Mesenchymal stem cell (in vitro differentiated cells and primary cell): Measurements from ENCODE around the gene KLHDC8A.

Experiments used
- DNase-seq: peaks from one replicate; pipeline ENCODE4 v3.0.0-alpha.2; 2013
- H2AFZ ChIP-seq: one replicate; pipeline ENCODE4 v1.6.1; 2013; ENCODE audit warnings: low read depth, mild to moderate bottlenecking, control low read depth, inconsistent platforms, low read length, moderate library complexity
- H2AK5ac ChIP-seq: 2 replicates; pipeline ENCODE4 v1.6.1; 2013; ENCODE audit warnings: low read length, moderate library complexity, mild to moderate bottlenecking, inconsistent platforms; ENCODE audit not compliant: severe bottlenecking
- H2BK120ac ChIP-seq: one replicate; pipeline ENCODE4 v1.6.1; 2013; ENCODE audit warnings: low read depth, mild to moderate bottlenecking, inconsistent platforms, low read length, moderate library complexity
- H2BK12ac ChIP-seq, 2 experiments: one replicate each; pipeline ENCODE4 v1.6.1; 2013; ENCODE audit warnings: inconsistent platforms in 2 of 2, low read length in 2 of 2, mild to moderate bottlenecking in 2 of 2, moderate library complexity in 2 of 2, control low read depth in 1 of 2
- H2BK15ac ChIP-seq: one replicate; pipeline ENCODE4 v1.6.1; 2013; ENCODE audit warnings: mild to moderate bottlenecking, low read depth, inconsistent platforms; ENCODE audit not compliant: poor library complexity, severe bottlenecking
- H2BK5ac ChIP-seq: 2 replicates; pipeline ENCODE4 v1.6.1; 2013; ENCODE audit warnings: low read depth, mild to moderate bottlenecking, low read length, control low read depth, inconsistent platforms; ENCODE audit not compliant: poor library complexity, severe bottlenecking
- H3K14ac ChIP-seq, 2 experiments: one replicate each; pipeline ENCODE4 v1.6.1; 2013; ENCODE audit warnings: inconsistent platforms in 2 of 2, low read length in 2 of 2, control low read depth in 1 of 2, mild to moderate bottlenecking in 1 of 2, moderate library complexity in 1 of 2
- H3K18ac ChIP-seq, 2 experiments: one replicate each; pipeline ENCODE4 v1.6.1; 2013; ENCODE audit warnings: inconsistent platforms in 2 of 2, low read length in 2 of 2, control low read depth in 1 of 2, low read depth in 1 of 2, mild to moderate bottlenecking in 1 of 2
- H3K23ac ChIP-seq, 2 experiments: one replicate each; pipeline ENCODE4 v1.6.1; 2013; ENCODE audit warnings: inconsistent platforms in 2 of 2, low read length in 2 of 2, mild to moderate bottlenecking in 2 of 2, moderate library complexity in 2 of 2, control low read depth in 1 of 2
- H3K27ac ChIP-seq: 2 replicates; pipeline ENCODE4 v1.5.1; 2013; ENCODE audit warnings: mild to moderate bottlenecking, moderate library complexity, low read length, control low read depth, inconsistent platforms; ENCODE audit not compliant: poor library complexity, severe bottlenecking
- H3K27me3 ChIP-seq, 2 experiments: 2 replicates each; pipeline versions ENCODE4 v1.6.1 to v1.7.0; 2013; ENCODE audit warnings: low read length in 2 of 2, mild to moderate bottlenecking in 2 of 2, moderate library complexity in 2 of 2, control low read depth in 1 of 2, inconsistent platforms in 1 of 2; ENCODE audit not compliant: control insufficient read depth in 1 of 2, insufficient read depth in 1 of 2
- H3K36me3 ChIP-seq, 2 experiments: 2 replicates each; pipeline versions ENCODE4 v1.6.1 to v1.7.0; 2013; ENCODE audit warnings: low read length in 2 of 2, control low read depth in 1 of 2, inconsistent platforms in 1 of 2, low read depth in 1 of 2, mild to moderate bottlenecking in 1 of 2; ENCODE audit not compliant: insufficient read depth in 2 of 2, control insufficient read depth in 1 of 2
- H3K4ac ChIP-seq, 2 experiments: one replicate each; pipeline ENCODE4 v1.6.1; 2013; ENCODE audit warnings: inconsistent platforms in 2 of 2, low read length in 2 of 2, mild to moderate bottlenecking in 2 of 2, moderate library complexity in 2 of 2, control low read depth in 1 of 2, low read depth in 1 of 2
- H3K4me1 ChIP-seq: 2 replicates; pipeline ENCODE4 v1.6.1; 2013; ENCODE audit warnings: low read depth, low read length, control low read depth; ENCODE audit not compliant: control insufficient read depth, insufficient read depth
- H3K4me2 ChIP-seq: 2 replicates; pipeline ENCODE4 v1.6.1; 2013; ENCODE audit warnings: low read length, mild to moderate bottlenecking, inconsistent platforms; ENCODE audit not compliant: poor library complexity, severe bottlenecking
- H3K4me3 ChIP-seq, 2 experiments: 2 replicates each; pipeline versions ENCODE4 v1.5.1 to v1.7.0; 2013; ENCODE audit warnings: low read length in 2 of 2, mild to moderate bottlenecking in 2 of 2, control low read depth in 1 of 2, low read depth in 1 of 2; ENCODE audit not compliant: insufficient read depth in 1 of 2
- H3K79me1 ChIP-seq: replicated peaks from 2 replicates; pipeline ENCODE4 v1.6.1; 2013; ENCODE audit warnings: mild to moderate bottlenecking, control low read depth, low read length, inconsistent platforms; ENCODE audit not compliant: poor library complexity, severe bottlenecking
- H3K9ac ChIP-seq: 2 replicates; pipeline ENCODE4 v1.7.0; 2013; ENCODE audit warnings: mild to moderate bottlenecking, low read length, moderate library complexity
- H3K9me3 ChIP-seq: 2 replicates; pipeline ENCODE4 v1.7.0; 2013; ENCODE audit warnings: mild to moderate bottlenecking, low read length; ENCODE audit not compliant: control insufficient read depth
- H4K8ac ChIP-seq: one replicate; pipeline ENCODE4 v1.6.1; 2013; ENCODE audit warnings: inconsistent platforms, mild to moderate bottlenecking, low read length, moderate library complexity
- H4K91ac ChIP-seq: one replicate; pipeline ENCODE4 v1.6.1; 2013; ENCODE audit warnings: mild to moderate bottlenecking, low read length, inconsistent platforms
- WGBS: methylation state at CpG from one replicate; pipeline ENCODE4 v1.1.7; 2013; ENCODE audit warnings: mixed read lengths; 5-methylcytosine and 5-hydroxymethylcytosine counted together

Gene KLHDC8A

GRCh38 chr1:205340676-205341075 lies 16.0 kb downstream of the KLHDC8A start:
- H2BK120ac ChIP-seq = no peak overlapping the region
- peaks cover 13% of the 10 kb centered on the region for H3K4me1 ChIP-seq
- no peak overlapping the region for H3K18ac ChIP-seq
- no peak overlapping the region for H2AFZ ChIP-seq
- H2BK12ac ChIP-seq = no peak overlapping the region
- no peak overlapping the region for H2BK5ac ChIP-seq
- no peak overlapping the region for H3K4me2 ChIP-seq
- no CpG with 5 or more reads among the region's 1 CpG for WGBS
- no peak overlapping the region for H3K9ac ChIP-seq
- no peak overlapping the region for H3K27ac ChIP-seq
- no peak overlapping the region for H3K4ac ChIP-seq
- H4K91ac ChIP-seq = no peak overlapping the region
- no peak overlapping the region for H3K23ac ChIP-seq
- H3K14ac ChIP-seq = no peak overlapping the region
- no peak overlapping the region for H4K8ac ChIP-seq
- peaks cover 57 to 77% of the 10 kb centered on the region in 2 experiments for H3K27me3 ChIP-seq
- H3K9me3 ChIP-seq = no peaks in the 10 kb centered on the region
- no peaks in the 10 kb centered on the region for H3K36me3 ChIP-seq
- no peak overlapping the region for H2AK5ac ChIP-seq
- H3K4me3 ChIP-seq = no peak overlapping the region
- no peaks in the 10 kb centered on the region for H3K79me1 ChIP-seq
- no peak for DNase-seq
- no peak overlapping the region for H2BK15ac ChIP-seq

- no peaks in the 10 kb centered on the region for H3K36me3 ChIP-seq
- no peak overlapping the region for H3K4ac ChIP-seq
- H2AFZ ChIP-seq = no peak overlapping the region
- H3K4me1 ChIP-seq = peaks cover 13% of the 10 kb centered on the region
- no peaks in the 10 kb centered on the region for H3K79me1 ChIP-seq
- no peak overlapping the region for H2BK15ac ChIP-seq
- no peak overlapping the region for H3K4me3 ChIP-seq
- H3K23ac ChIP-seq = no peak overlapping the region
- peaks cover 54 to 75% of the 10 kb centered on the region in 2 experiments for H3K27me3 ChIP-seq
- no peak overlapping the region for H4K8ac ChIP-seq
- H3K14ac ChIP-seq = no peak overlapping the region
- H2AK5ac ChIP-seq = no peak overlapping the region
- no peak overlapping the region for H3K18ac ChIP-seq
- no peak overlapping the region for H2BK12ac ChIP-seq
- H3K9me3 ChIP-seq = no peaks in the 10 kb centered on the region
- H3K27ac ChIP-seq = no peak overlapping the region
- no peak overlapping the region for H4K91ac ChIP-seq
- no peak overlapping the region for H3K4me2 ChIP-seq
- 100% methylated on average over 4 of the region's 4 CpGs for WGBS
- H3K9ac ChIP-seq = no peak overlapping the region
- H2BK5ac ChIP-seq = no peak overlapping the region
- no peak overlapping the region for H2BK120ac ChIP-seq
- DNase-seq = no peak
Measured at GRCh38 chr1:205339717-205340116, 17.0 kb downstream of the KLHDC8A start.

GRCh38 chr1:205339197-205339702 lies 17.5 kb downstream of the KLHDC8A start:
- Histone ChIP-seq H3K14ac (no peak overlapping the region), H2BK15ac (no peak overlapping the region), H3K9ac (no peak overlapping the region), H3K4me3 (no peak overlapping the region), H4K91ac (no peak overlapping the region), H2AK5ac (no peak overlapping the region), H3K27me3 (peaks cover 53 to 75% of the 10 kb centered on the region in 2 experiments), H3K4me1 (peaks cover 12% of the 10 kb centered on the region), H3K27ac (no peak overlapping the region), H2BK120ac (no peak overlapping the region), H2AFZ (no peak overlapping the region), H3K23ac (no peak overlapping the region), H3K36me3 (no peaks in the 10 kb centered on the region), H2BK12ac (no peak overlapping the region), H3K4me2 (no peak overlapping the region), H3K18ac (no peak overlapping the region), H3K9me3 (no peaks in the 10 kb centered on the region), H3K79me1 (no peaks in the 10 kb centered on the region), H2BK5ac (no peak overlapping the region), H4K8ac (no peak overlapping the region), H3K4ac (no peak overlapping the region)
- WGBS = 91% methylated on average over 21 of the region's 21 CpGs
- DNase-seq = no peak

- no peak overlapping the region for H2BK5ac ChIP-seq
- H3K79me1 ChIP-seq = no peaks in the 10 kb centered on the region
- H2AFZ ChIP-seq = no peak overlapping the region
- H2AK5ac ChIP-seq = no peak overlapping the region
- no peak for DNase-seq
- WGBS = 80% methylated on average over 6 of the region's 7 CpGs
- no peak overlapping the region for H3K4me3 ChIP-seq
- no peak overlapping the region for H3K4me2 ChIP-seq
- no peak overlapping the region for H3K14ac ChIP-seq
- H4K91ac ChIP-seq = no peak overlapping the region
- no peaks in the 10 kb centered on the region for H3K4me1 ChIP-seq
- no peak overlapping the region for H3K23ac ChIP-seq
- H3K27me3 ChIP-seq = peaks cover 46 to 73% of the 10 kb centered on the region in 2 experiments
- no peak overlapping the region for H3K18ac ChIP-seq
- no peak overlapping the region for H2BK12ac ChIP-seq
- no peak overlapping the region for H3K9ac ChIP-seq
- H3K36me3 ChIP-seq = no peaks in the 10 kb centered on the region
- no peaks in the 10 kb centered on the region for H3K9me3 ChIP-seq
- H3K27ac ChIP-seq = no peak overlapping the region
- no peak overlapping the region for H2BK120ac ChIP-seq
- H2BK15ac ChIP-seq = no peak overlapping the region
- H3K4ac ChIP-seq = no peak overlapping the region
- H4K8ac ChIP-seq = no peak overlapping the region
Measured at GRCh38 chr1:205338011-205338410, 18.7 kb downstream of the KLHDC8A start.
